Stimulated activated CD4-positive, alpha-beta T cell treated with anti-CD3 and anti-CD28 coated beads, Interleukin-15, amount 100 ng/mL, for 1 hour (primary cell): ENCODE data around the gene RNF150.

ENCODE experiments used
- DNase-seq, 2 donors: peaks; one replicate each; pipeline ENCODE4 v3.0.0-alpha.2; 2020; ENCODE audit warnings: low read depth in 1 of 2, low spot score in 1 of 2

RNF150 gene

DNA sequence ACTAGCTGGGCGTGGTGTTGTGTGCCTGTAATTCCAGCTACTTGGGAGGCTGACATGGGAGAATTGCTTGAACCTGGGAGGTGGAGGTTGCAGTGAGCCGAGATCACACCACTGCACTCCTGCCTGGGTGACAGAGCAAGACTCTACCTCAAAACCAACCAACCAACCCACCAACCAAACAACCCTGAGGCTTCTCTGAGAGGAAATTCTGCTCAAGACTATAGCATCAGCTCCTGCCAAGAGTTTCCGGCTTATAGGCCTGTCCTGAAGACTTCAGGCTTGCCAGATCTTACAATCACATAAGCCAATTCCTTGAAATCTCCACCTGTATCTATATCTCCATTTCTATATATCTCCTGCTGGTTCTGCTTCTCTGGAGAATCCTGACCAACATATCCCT is 203.3 kb downstream of the RNF150 start:
- no peak for DNase-seq

- no peak for DNase-seq
Measured at GRCh38 chr4:140928880-140929279, 204.4 kb downstream of the RNF150 start.

DNA sequence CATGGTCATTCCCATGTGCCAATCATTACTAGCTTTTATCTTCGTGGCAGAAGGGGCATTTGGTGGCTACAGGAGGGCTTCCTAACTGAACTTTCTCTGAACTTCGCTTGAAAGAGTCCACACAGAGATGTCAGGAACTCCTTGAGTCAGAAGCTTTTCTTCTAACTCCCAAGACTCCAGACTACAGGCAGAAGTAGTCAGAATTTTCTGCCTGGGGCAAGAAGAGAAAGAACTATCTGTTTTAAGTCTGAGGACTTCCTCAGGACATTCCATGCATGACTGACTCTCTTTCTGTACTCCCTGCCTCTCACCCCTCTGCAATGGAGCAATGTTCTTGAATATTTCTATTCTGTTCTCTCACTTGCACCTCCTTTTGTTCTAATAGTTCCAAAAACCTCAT is 206.6 kb downstream of the RNF150 start:
- DNase-seq: no peak

- DNase-seq: no peak
Measured at GRCh38 chr4:140925417-140925816, 207.9 kb downstream of the RNF150 start.

DNA sequence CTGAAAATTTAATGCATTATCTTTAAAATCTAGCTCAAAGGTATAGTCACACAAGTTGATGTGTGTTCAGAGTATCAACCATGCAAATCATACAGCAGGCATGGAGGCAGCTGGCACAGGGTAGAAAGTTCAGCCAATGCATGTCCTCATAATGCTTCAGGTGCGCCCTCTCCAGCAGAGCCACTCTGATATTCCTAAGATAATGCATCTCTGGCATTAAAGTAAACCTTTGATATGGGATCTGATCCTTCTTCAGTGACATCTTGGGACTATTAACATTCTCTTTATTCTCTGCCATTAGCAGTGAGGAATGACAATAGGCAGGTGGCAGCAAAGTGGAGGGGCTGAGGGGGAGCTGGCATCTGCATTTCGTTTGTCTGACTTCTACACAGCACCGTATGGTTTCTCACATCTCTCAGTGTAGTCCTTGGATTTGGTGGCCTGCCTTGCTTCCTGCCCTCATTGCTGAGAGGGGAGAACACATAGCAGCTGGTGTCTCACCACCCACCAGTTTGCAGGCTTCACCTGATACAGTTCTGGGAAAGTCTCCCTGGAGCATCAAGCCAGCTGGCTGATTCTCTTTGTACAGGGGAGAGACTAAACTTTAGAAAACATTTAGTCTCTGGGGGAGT is 208.4 kb downstream of the RNF150 start:
- DNase-seq: no peak

GRCh38 chr4:140906993-140907962 is 226.0 kb downstream of the RNF150 start:
- DNase-seq: no peak

DNA sequence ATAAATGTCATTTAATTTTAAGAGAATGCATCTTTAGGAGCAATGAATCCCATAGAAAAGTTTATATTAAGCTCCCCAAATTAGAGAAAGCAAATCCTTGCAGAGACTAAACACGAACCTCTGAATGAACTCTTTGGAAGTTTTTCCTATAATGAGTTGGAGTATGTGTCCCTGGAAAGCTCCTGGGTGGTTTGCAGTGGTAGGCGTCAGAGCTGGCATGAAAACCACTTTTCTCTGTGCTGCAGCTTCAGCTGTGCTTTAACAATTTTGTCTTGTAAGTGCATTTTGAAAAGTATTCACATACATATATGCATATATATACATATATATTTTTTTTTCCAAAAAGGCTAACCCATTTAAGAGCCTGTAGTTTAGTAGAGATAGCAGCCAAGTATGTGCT is 228.4 kb downstream of the RNF150 start:
- no peak for DNase-seq

DNA sequence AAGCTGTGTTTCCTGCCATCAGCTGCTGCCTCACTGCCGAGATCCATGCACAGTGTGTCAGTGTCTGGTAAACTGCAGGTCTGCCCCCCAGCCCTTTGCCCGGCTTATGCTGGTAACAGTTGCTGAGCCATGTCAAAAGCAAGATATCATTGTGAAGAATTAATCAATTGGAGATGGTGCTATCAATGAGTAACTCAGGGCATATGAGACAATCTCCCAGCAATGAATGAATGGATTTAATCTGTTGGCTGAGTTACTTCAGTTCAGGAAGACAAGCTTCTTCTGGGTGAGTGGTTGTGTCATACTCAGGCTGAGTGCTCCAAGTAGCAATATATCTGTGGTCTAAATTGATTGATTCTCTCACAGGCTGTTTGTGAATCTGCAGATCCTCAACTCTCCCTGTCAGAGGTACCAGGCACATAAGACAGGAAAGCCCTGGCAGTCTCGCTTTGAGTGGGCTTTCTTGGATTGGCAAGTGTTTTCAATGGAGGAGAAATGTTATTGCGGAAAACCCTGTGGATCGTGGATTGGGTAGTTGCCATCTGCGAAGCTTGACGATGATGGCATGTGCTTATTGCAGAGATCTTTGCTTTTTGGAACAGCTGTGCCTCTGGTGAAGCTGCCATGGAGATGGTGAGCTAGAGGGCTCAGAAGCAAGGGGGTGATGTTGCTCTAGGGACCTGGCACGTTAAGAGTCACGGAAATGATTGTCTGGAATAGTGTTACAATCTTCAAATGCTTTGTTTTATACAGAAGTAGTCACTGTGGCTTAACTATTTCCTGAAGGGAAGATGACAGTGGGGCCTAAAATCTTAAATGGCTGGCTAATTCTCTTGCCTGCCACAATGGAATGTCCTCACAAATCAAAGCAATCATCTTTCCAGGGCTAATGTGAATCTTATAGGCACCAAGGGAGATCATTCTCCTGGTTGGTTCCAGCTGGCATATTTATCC is 229.5 kb downstream of the RNF150 start:
- no peak for DNase-seq

- no peak for DNase-seq
Measured at GRCh38 chr4:140901736-140902336, 231.4 kb downstream of the RNF150 start.

DNA sequence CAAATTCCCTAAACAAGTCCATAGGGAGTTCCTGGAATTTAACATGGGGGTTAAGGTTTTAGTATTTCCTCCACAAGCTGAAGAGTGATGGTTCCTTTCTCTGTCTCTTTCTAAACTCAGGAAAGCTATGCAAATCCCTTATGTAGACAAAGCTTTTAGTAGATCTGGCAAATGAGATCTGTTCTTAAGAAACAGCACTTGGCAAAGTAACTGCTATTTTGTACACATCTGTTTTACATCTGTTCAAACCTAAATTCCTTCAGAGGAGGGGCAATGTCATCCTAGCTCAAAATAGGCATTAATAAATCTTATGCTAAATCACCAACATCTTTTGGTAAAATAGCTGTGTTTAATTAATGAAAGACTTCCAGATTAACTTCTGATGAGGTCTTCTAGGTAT is 239.3 kb downstream of the RNF150 start:
- DNase-seq: no peak

DNA sequence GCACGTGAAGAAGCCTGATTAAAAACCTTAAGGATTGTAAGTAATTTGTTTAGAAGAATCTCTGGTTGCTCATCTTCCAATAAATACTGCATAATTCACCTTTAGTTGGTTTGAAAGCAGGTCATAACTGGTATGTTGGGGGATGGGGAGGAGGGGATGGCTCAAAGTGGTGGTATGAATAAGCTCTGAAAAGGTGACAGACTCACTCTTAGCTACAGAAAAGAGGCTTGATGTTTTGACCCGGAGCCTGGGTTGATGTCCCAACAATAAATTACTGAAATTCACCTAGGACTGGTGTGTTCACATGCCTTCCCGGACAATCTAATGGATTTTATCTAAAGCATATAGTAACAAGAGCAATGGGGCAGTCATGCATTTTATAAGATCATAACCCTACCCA is 245.2 kb downstream of the RNF150 start:
- DNase-seq: no peak

GRCh38 chr4:140887467-140887866 is 245.8 kb downstream of the RNF150 start:
- no peak for DNase-seq

GRCh38 chr4:140884431-140885058 is 248.7 kb downstream of the RNF150 start:
- no peak for DNase-seq

GRCh38 chr4:140877781-140878180 is 255.5 kb downstream of the RNF150 start:
- DNase-seq: no peak

GRCh38 chr4:140876615-140877364 is 256.5 kb downstream of the RNF150 start:
- DNase-seq: no peak

GRCh38 chr4:140875746-140876452 is 257.4 kb downstream of the RNF150 start:
- DNase-seq: no peak

GRCh38 chr4:140874056-140874455 is 259.2 kb downstream of the RNF150 start:
- DNase-seq: no peak

DNA sequence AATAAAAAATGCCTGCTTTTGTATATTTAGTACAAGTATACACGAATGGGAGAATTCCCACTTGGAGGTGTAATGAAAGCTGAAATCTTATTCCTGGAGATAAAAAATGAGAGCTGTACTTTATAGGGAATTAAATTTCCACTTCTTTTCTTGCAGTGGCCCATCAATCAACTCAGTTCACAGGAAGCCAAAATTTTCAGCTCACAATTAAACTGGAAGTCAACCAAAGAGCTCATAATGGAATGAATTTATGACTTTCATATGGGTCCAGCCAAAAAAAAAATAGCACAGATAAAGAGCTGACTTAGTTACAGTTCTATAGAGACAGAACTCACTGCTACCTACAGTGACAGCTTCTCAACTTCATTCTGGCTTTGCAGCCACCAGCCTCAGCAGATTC is 261.9 kb downstream of the RNF150 start:
- no peak for DNase-seq

- DNase-seq: no peak
Measured at GRCh38 chr4:140870427-140870826, 262.8 kb downstream of the RNF150 start.
